CD4-positive, alpha-beta T cell treated with Interleukin-6 at 100 ng/mL for 8 hours (primary cell): Measurements from ENCODE around the gene CATSPER3.

Source experiments
- DNase-seq: peaks from one replicate; pipeline ENCODE4 v3.0.0-alpha.2; 2020; ENCODE audit warnings: mixed read lengths, low spot score

The CATSPER3 gene

DNA sequence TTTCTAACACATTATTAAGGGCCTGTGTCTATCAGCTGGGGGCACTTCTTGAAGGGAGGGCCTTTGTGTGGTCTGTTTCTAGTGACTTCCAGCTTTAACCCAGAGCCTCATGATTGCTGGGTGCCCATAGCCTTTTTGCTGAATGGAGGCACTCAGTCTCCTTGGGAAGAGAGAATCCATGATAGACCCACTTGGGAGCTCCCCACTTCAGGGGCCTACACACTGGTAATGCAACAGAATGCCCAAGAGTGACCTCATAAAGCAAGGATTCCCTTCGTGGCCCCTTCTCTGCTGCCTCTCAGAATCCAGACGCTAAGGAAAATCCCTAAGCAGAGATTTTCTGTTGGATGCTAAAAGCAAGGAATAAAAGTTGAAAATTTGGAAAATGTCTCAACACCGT is at the start of gene CATSPER3:
CATSPER3 (plus strand) TSS at position 301 of the 400 bp plus-strand sequence; CDS start at position 386, 85 bp downstream.
- no peak for DNase-seq

GRCh38 chr5:134918861-134919260 is 48.8 kb upstream of the CATSPER3 start:
- DNase-seq: no peak

- DNase-seq: no peak
These were observed 46.7 kb upstream of the CATSPER3 start for GRCh38 chr5:134920848-134921575.

- DNase-seq: no peak
These were observed 35.2 kb upstream of the CATSPER3 start for GRCh38 chr5:134932508-134932907.

DNA sequence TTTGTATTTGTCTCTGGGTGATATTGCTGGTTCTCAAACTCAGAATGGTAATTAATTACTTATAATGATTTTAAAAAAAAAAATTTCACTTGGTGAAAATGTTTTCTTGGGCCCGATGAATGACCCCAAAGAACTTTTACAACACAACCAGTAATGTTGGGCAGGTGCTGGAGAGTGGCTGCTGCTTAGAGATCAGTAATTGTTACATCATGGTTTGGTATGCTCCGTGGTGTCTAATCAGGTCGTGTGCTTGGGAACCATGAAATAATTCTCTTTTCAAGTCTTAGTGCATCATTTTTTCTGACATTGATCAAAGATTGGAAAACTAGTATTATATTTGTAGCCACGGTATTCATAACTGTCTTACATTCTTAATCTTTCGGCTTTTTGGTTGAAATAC is 33.5 kb upstream of the CATSPER3 start:
- no peak for DNase-seq

- DNase-seq: no peak
These were observed 31.8 kb upstream of the CATSPER3 start for GRCh38 chr5:134935711-134936602.

- no peak for DNase-seq
These were observed 30.2 kb upstream of the CATSPER3 start for GRCh38 chr5:134937526-134937925.

GRCh38 chr5:134938030-134938429 is 29.7 kb upstream of the CATSPER3 start:
- DNase-seq: no peak

GRCh38 chr5:134939500-134939899 is 28.2 kb upstream of the CATSPER3 start:
- DNase-seq: no peak

- no peak for DNase-seq
These were observed 24.2 kb upstream of the CATSPER3 start for GRCh38 chr5:134943547-134943946.

GRCh38 chr5:134944630-134945029 is 23.1 kb upstream of the CATSPER3 start:
- DNase-seq: no peak

GRCh38 chr5:134945041-134945440 is 22.7 kb upstream of the CATSPER3 start:
- DNase-seq: no peak

DNA sequence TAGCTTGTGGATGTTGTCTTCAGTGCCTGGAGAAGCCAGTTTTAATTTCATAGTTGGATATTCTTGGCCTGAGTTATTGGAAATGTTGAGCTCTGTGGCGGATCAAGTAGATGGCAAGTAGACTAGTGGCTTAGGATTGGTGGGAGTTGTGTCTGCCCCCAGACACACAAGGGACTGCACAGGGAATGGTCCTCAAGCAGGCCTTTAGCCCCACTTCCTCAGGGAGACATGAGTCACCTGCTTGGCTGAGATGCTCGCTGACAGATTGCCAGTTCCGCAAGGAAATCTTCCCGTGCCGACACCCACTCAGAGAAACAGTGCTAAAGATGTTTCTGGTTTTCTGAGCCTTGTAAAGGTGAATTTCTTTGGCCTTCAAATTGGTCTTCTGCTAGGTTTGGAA is 18.8 kb upstream of the CATSPER3 start:
- no peak for DNase-seq

DNA sequence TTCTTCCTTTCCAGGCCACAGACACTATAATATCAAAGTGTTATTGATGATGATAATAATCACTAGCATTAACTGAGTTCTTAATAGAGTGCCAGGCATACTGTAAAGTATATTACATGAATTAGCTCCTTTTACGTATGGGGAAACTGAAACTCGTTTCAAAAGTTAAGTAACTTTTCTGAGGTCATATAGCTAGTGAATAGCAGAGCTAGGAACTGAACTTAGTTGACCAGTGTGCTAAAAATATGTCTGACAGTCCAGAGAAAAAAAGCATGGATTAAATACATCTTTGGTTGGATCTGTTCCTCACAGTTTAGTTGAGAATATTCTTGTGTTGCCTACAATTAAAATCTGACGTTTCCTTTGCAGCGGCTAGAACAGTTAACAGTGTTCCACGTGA is 18.4 kb upstream of the CATSPER3 start:
- no peak for DNase-seq

GRCh38 chr5:134957920-134958608 is 9.6 kb upstream of the CATSPER3 start:
- no peak for DNase-seq

GRCh38 chr5:134958755-134959154 is 9.0 kb upstream of the CATSPER3 start:
- DNase-seq: no peak

DNA sequence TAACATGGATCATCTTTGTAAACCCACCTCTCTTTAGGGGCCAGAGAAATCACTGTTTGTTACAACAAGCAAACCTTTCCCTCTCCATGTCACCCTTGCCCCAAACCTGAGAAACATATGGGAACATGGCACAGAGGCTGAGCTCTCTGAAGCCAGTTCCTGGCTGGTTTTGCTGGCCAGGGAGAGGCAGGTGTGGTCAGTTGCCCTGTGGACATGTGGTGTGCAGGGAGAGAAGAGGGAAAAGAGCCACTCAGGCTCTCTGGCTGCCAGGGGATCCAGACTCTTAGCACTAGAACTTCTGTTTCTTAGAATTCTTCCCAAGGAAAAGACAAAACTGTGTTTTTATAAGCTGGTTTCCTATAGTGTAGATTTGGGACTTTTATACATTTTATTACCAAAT is 4.6 kb upstream of the CATSPER3 start:
- no peak for DNase-seq

DNA sequence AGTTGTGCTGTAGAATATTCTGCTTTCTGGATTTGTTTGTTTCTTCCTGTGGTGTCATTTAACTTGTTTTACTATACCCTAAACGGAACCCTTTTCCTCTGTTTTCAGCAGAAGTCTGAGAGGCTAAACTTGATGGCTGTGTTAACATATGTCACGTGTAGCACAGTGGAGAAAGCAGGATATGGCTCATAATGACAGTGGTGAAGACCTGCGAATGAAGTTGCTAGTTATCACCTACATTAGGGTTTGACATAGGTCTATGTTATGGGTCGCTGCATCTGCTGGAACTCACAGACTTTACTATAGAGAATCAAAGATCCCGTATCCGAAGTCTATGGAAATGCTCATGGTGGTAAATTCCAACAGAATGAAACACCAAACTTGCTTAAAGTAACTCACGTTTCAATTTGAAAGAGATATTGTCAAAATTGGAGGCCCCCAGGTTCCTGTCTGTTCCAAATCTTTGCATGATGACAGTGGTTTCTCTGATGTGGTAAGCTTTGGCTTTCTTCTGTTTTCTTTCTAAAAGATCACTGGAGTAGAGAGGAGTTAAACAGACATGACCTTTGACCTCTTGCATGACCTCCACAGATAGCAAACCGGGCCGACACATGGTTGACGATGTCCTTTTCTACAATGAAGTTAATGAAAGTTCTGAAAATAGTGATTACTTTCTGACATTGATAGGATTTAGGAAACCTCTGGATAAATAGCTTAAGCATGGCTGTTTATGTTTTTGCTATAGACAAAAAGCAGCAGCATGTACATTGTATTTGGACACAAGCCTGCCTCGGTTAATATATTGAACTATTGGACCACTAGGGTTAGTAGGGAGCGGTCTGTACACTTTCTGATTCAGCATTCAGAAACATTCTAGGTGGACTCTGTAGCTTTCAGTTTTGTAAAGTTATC is 3.1 kb upstream of the CATSPER3 start:
- DNase-seq: peak; percentile 31

DNA sequence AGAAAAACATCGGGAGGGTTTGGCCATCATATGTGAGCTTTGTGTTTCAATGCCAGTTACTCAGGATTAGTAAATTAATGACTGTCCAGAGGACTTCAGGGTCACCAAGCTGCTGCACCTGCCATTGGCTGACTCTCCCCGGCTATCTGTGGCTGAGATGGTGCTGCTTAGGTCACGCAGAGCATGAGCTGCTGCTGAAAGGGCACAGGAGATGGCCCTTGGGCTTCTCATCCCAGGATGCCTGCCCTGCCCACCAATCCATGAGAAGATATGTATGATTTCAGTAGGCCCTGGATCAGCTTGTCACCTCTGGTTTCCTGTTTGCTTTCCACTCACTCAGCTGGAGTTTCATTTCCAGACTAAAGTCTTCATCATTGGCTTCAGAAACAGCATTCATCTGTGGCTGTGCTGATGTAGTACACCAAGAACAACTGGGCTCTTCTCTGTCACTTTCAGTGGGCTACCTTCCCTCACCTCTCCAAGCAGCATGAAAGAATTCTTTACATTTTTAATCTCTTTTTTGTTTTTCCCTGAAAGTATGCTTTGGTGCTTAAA is 2.4 kb upstream of the CATSPER3 start:
- no peak for DNase-seq

DNA sequence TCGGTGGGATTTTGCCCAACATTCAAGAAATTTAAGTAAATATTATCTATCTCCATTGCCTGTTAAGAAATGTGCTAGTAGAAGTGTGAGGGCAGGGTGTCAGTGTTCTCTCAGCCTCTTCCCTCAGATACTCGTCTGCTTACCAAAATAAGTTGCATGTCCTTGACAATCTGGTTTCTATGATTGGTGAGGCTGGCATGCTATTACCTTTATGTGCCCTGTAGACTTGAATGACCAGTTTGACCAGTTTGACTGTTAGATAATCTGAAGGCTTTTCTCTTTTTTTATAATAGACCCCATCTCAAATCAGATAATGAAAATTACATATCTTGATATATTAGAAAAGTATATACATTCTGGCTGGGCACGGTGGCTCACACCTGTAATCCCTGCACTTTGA is 348 bp downstream of the CATSPER3 start:
- DNase-seq: no peak

DNA sequence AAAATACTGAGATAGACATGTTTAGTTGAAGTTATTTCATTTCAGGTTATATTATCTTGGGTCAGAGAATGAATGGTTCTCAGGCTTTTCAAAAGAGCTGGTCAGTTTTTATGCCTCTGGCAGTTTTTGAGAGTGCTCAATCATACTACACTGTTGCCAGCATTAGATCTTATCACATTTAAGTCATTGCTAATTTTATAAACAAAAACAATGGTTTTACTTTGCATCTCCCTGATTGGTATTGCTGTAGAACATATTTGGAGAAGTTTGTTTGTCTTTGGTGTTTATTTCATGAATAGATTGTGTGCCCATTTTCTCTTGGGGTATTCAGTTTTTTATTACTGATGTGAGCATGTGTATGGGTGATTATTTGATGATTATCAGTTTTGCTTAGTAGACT is 1.5 kb downstream of the CATSPER3 start:
- no peak for DNase-seq
